Esophagus muscularis mucosa (tissue), 4 donors: ENCODE data around the gene ATP11A. TPM values are rescaled to one million over a fixed set of nuclear protein-coding genes. Genes with fewer than 3 reads are reported as not detected.

Experiments
- DNase-seq: peaks from one replicate; pipeline ENCODE4 v3.0.0-alpha.2; 2017; ENCODE audit errors: extremely low spot score
- H3K27ac ChIP-seq, 4 donors: fragments of 200-600 bp; sonication (generic); replicated peaks in 1 of 4; 1 replicate in 3 of 4; 2 replicates in 1 of 4; pipeline ENCODE4 v1.5.1; 2016 to 2019; ENCODE audit warnings: mild to moderate bottlenecking in 1 of 4
- H3K27me3 ChIP-seq, 4 donors: fragments of 200-600 bp; sonication (generic); one replicate each; pipeline versions ENCODE4 v1.5.1 to v1.6.0; 2016 to 2019
- H3K36me3 ChIP-seq, 4 donors: fragments of 200-600 bp; sonication (generic); one replicate each; pipeline ENCODE4 v1.5.1; 2016 to 2019
- H3K4me1 ChIP-seq, 4 donors: fragments of 200-600 bp; sonication (generic); one replicate each; pipeline ENCODE4 v1.5.1; 2016 to 2019
- H3K4me3 ChIP-seq, 4 donors: fragments of 200-600 bp; sonication (generic); 1 replicate in 2 of 4; 2 replicates in 2 of 4; pipeline ENCODE4 v1.5.1; 2016 to 2019; ENCODE audit warnings: mild to moderate bottlenecking in 4 of 4, moderate library complexity in 1 of 4
- H3K9me3 ChIP-seq, 4 donors: fragments of 200-600 bp; sonication (generic); 1 replicate in 3 of 4; 2 replicates in 1 of 4; pipeline ENCODE4 v1.5.1; 2016 to 2019
- CTCF ChIP-seq, 3 experiments: fragments of 200-600 bp in 2 of 3; fragments of 450-650 bp in 1 of 3; sonication (generic) in 2 of 3; IDR thresholded peaks; one replicate each; pipeline ENCODE4 v1.5.1; 2017 to 2019; ENCODE audit warnings: antibody characterized with exemption in 3 of 3, mild to moderate bottlenecking in 2 of 3, moderate library complexity in 1 of 3
- EP300 ChIP-seq: sonication (generic); formaldehyde crosslinking; IDR thresholded peaks from one replicate; pipeline ENCODE4 v1.6.1; 2017; ENCODE audit warnings: antibody characterized with exemption
- POLR2A ChIP-seq: fragments of 450-650 bp; IDR thresholded peaks from one replicate; pipeline ENCODE4 v1.6.1; 2017; ENCODE audit warnings: antibody characterized with exemption, moderate library complexity, mild to moderate bottlenecking, low read depth
- POLR2AphosphoS5 ChIP-seq, 2 donors: sonication (generic); formaldehyde crosslinking; IDR thresholded peaks; one replicate each; pipeline ENCODE4 v1.6.1; 2017; ENCODE audit warnings: antibody characterized with exemption in 2 of 2
- WGBS: methylation state at CpG from one replicate; pipeline ENCODE4 v1.1.5; 2018; 5-methylcytosine and 5-hydroxymethylcytosine counted together
- intact Hi-C: fragments of 100-400 bp; cut with DNase I; formaldehyde crosslinking; loops from one replicate; pipeline ENCODE4 v1.15.1; 2023
- total RNA-seq, 4 donors: library from RNA; depleted of rRNA; stranded (reverse); fragments of >200 nt; gene quantifications; one replicate each; pipeline versions ENCODE4 v1.1.0 to v1.2.1, GENCODE V29; 2016

The ATP11A gene
- total RNA-seq, 4 donors from 2014 or later, result 11.2 to 27.8 (median 14.3) TPM

- no peak overlapping the region for H3K4me3 ChIP-seq
- 87% methylated on average over 16 of the region's 16 CpGs for WGBS
- H3K4me1 ChIP-seq, result peaks cover 0 to 9% (median 6%) of the 10 kb centered on the region in 4 donors
- intact Hi-C loops, result no loop called here
- TF ChIP-seq POLR2AphosphoS5 (IDR thresholded peaks at IDR 0.05), result no peak
- TF ChIP-seq EP300, result no peak
- TF ChIP-seq POLR2A, result no peak
- TF ChIP-seq CTCF (IDR thresholded peaks at IDR 0.05), result no peak
- peaks cover 36 to 90% (median 78%) of the 10 kb centered on the region in 4 donors for H3K36me3 ChIP-seq
- H3K27ac ChIP-seq, result no peak overlapping the region
- DNase-seq, result no peak
- H3K9me3 ChIP-seq, result no peaks in the 10 kb centered on the region
- H3K27me3 ChIP-seq, result no peaks in the 10 kb centered on the region
Observed at GRCh38 chr13:112835344-112835743, 145.5 kb downstream of the ATP11A start.

GRCh38 chr13:112835796-112836195 is 146.0 kb downstream of the ATP11A start:
- DNase-seq, result no peak
- no peaks in the 10 kb centered on the region for H3K9me3 ChIP-seq
- 93% methylated on average over 5 of the region's 10 CpGs for WGBS
- no peak overlapping the region for H3K4me3 ChIP-seq
- intact Hi-C loops, result no loop called here
- peaks cover 0 to 9% (median 6%) of the 10 kb centered on the region in 4 donors for H3K4me1 ChIP-seq
- peaks cover 34 to 90% (median 78%) of the 10 kb centered on the region in 4 donors for H3K36me3 ChIP-seq
- no peak for TF ChIP-seq POLR2A
- TF ChIP-seq CTCF (IDR thresholded peaks at IDR 0.05), result no peak
- no peak for TF ChIP-seq EP300
- TF ChIP-seq POLR2AphosphoS5 (IDR thresholded peaks at IDR 0.05), result no peak
- H3K27ac ChIP-seq, result no peak overlapping the region
- no peaks in the 10 kb centered on the region for H3K27me3 ChIP-seq

- 89% methylated on average over 12 of the region's 12 CpGs for WGBS
- Histone ChIP-seq H3K4me3 (no peak overlapping the region), H3K4me1 (peaks cover 0 to 9% (median 6%) of the 10 kb centered on the region in 4 donors), H3K9me3 (no peaks in the 10 kb centered on the region), H3K36me3 (peaks cover 23 to 86% (median 70%) of the 10 kb centered on the region in 4 donors), H3K27me3 (no peaks in the 10 kb centered on the region), H3K27ac (no peak overlapping the region)
- intact Hi-C loops, result no loop called here
- no peak for TF ChIP-seq POLR2AphosphoS5 (IDR thresholded peaks at IDR 0.05)
- TF ChIP-seq EP300, result no peak
- TF ChIP-seq CTCF (IDR thresholded peaks at IDR 0.05), result no peak
- TF ChIP-seq POLR2A, result no peak
- no peak for DNase-seq
Observed at GRCh38 chr13:112836940-112837339, 147.1 kb downstream of the ATP11A start.

GRCh38 chr13:112837371-112838037 is 147.7 kb downstream of the ATP11A start:
- H3K4me3 ChIP-seq, result no peak overlapping the region
- 80% methylated on average over 22 of the region's 26 CpGs for WGBS
- H3K27me3 ChIP-seq, result no peaks in the 10 kb centered on the region
- H3K27ac ChIP-seq, result no peak overlapping the region
- peaks cover 0 to 9% (median 7%) of the 10 kb centered on the region in 4 donors for H3K4me1 ChIP-seq
- peaks cover 17 to 80% (median 66%) of the 10 kb centered on the region in 4 donors for H3K36me3 ChIP-seq
- TF ChIP-seq POLR2A, result no peak
- no peak for TF ChIP-seq CTCF (IDR thresholded peaks at IDR 0.05)
- TF ChIP-seq POLR2AphosphoS5 (IDR thresholded peaks at IDR 0.05), result no peak
- no peak for TF ChIP-seq EP300
- no peak for DNase-seq
- intact Hi-C loops, result no loop called here
- no peaks in the 10 kb centered on the region for H3K9me3 ChIP-seq
